Caco-2 (cell line): ENCODE measurements around the gene NHLRC4. TPM values are rescaled to one million over a fixed set of nuclear protein-coding genes. Genes with fewer than 3 reads are reported as not detected.

Experiments
- BruUV-seq: library from RNA; stranded (reverse); fragments of 400-500 nt; replicated peaks from 2 replicates; lab custom pipeline; 2021; lab: Mats Ljungman, UMichigan
- CTCF ChIA-PET: fragments of 300-600 bp; sonication (Branson Sonifier 250); formaldehyde crosslinking; loops from one replicate; lab custom pipeline; 2022; ENCODE audit warnings: antibody characterized with exemption; lab: Charles Lee
- POLR2A ChIA-PET: fragments of 300-600 bp; sonication (Branson Sonifier 250); formaldehyde crosslinking; loops from one replicate; lab custom pipeline; 2022; ENCODE audit warnings: antibody characterized with exemption; lab: Charles Lee
- DNase-seq, 2 experiments: peaks; one replicate each; pipeline versions ENCODE4 v3.0.0 to v3.0.0-alpha.2; 2020 to 2022
- H3K27me3 ChIP-seq: replicated peaks from 2 replicates; pipeline ENCODE4 v1.6.0; 2011; ENCODE audit warnings: low read length; ENCODE audit not compliant: control insufficient read depth, insufficient read depth
- H3K36me3 ChIP-seq: 2 replicates; pipeline ENCODE4 v1.5.1; 2011; ENCODE audit warnings: low read length; ENCODE audit not compliant: control insufficient read depth, insufficient read depth
- H3K4me1 ChIP-seq: fragments of 250-450 bp; sonication (Bioruptor Pico); 2 replicates; pipeline ENCODE4 v1.5.1; 2020; ENCODE audit warnings: mild to moderate bottlenecking
- H3K4me3 ChIP-seq: 2 replicates; pipeline ENCODE4 v1.5.1; 2011; ENCODE audit warnings: low read depth, mild to moderate bottlenecking, control low read depth, low read length
- H3K9me3 ChIP-seq: fragments of 250-450 bp; sonication (Bioruptor Pico); 2 replicates; pipeline ENCODE4 v1.5.1; 2020; ENCODE audit warnings: mild to moderate bottlenecking, moderate library complexity
- H3K27ac Mint-ChIP-seq: one replicate; pipeline ENCODE4 v1.8.0; 2022; ENCODE audit warnings: mixed read lengths; ENCODE audit not compliant: unreplicated experiment
- H3K27me3 Mint-ChIP-seq: one replicate; pipeline ENCODE4 v1.8.0; 2022; ENCODE audit warnings: mixed read lengths; ENCODE audit not compliant: insufficient read depth, unreplicated experiment
- H3K36me3 Mint-ChIP-seq: one replicate; pipeline ENCODE4 v1.8.0; 2022; ENCODE audit warnings: mild to moderate bottlenecking, mixed read lengths; ENCODE audit not compliant: insufficient read depth, unreplicated experiment
- H3K4me1 Mint-ChIP-seq: one replicate; pipeline ENCODE4 v1.8.0; 2022; ENCODE audit warnings: low read depth, mixed read lengths; ENCODE audit not compliant: unreplicated experiment
- H3K4me3 Mint-ChIP-seq: one replicate; pipeline ENCODE4 v1.8.0; 2022; ENCODE audit warnings: mild to moderate bottlenecking, moderate library complexity, mixed read lengths; ENCODE audit not compliant: unreplicated experiment
- H3K9me3 Mint-ChIP-seq: one replicate; pipeline ENCODE4 v1.8.0; 2022; ENCODE audit warnings: mixed read lengths; ENCODE audit not compliant: unreplicated experiment
- intact Hi-C: fragments of 100-400 bp; cut with micrococcal nuclease; formaldehyde crosslinking; loops from one replicate; pipeline ENCODE4 v1.10.0; 2022; ENCODE audit not compliant: unreplicated experiment
- total RNA-seq: library from RNA; stranded (reverse); gene quantifications from 2 replicates; pipeline ENCODE4 v1.2.3, GENCODE V29; 2022
- TF ChIP-seq, protein P1 (sequence below), 2 experiments: fragments of 200-600 bp in 1 of 2; IDR thresholded peaks; 1 replicate in 1 of 2; 2 replicates in 1 of 2; pipeline versions ENCODE4 v1.5.1 to v1.8.0; 2011 to 2022; ENCODE audit warnings: antibody characterized with exemption in 1 of 2, control low read depth in 1 of 2, inconsistent platforms in 1 of 2, low read depth in 1 of 2, low read length in 1 of 2, mild to moderate bottlenecking in 1 of 2, moderate library complexity in 1 of 2; ENCODE audit not compliant: insufficient read depth in 1 of 2, severe bottlenecking in 1 of 2, unreplicated experiment in 1 of 2

Gene NHLRC4
- total RNA-seq, 1 experiment from 2014 or later, result not detected

DNA sequence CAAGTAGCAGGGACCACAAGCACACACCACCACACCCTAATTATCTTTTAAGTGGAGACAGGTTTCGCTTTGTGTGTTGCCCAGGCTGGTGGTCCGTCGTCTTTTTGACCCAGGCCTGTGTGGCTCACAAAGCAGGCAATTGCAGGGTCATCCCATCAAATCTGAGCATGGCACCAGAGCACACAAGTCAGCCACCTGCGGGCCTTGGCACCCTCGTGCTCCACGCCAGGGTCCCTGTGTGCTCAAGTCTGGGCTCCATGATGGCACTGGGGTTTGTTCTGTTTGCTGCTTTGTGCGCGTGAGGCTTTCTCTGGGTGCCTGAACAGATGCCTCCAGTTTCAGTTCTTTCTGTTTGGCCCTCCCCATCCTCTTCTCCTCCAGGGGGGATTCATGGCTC is 41.7 kb upstream of the NHLRC4 start:
- Histone ChIP-seq H3K4me1 (peaks cover 9% of the 10 kb centered on the region), H3K9me3 (no peaks in the 10 kb centered on the region), H3K36me3 (0 out of 2 replicates have a peak, but pooled peaks cover 1% of the 10 kb centered on the region), H3K4me3 (no peak overlapping the region), H3K27me3 (no peaks in the 10 kb centered on the region)
- no peak overlapping the region for H3K27ac Mint-ChIP-seq
- peak overlapping the region; percentile 72 for H3K4me3 Mint-ChIP-seq
- no peak for DNase-seq
- H3K9me3 Mint-ChIP-seq, result no peaks in the 10 kb centered on the region
- ChIA-PET CTCF (no interaction called here), POLR2A (no interaction called here)
- H3K27me3 Mint-ChIP-seq, result no peaks in the 10 kb centered on the region
- no TSS peak for BruUV-seq
- H3K36me3 Mint-ChIP-seq, result peaks cover 36% of the 10 kb centered on the region
- intact Hi-C loops, result loop anchor here (5.0 kb wide), 1 partner anchor 62 kb away; no protein-coding TSS in a partner anchor
- TF ChIP-seq, protein P1, sequence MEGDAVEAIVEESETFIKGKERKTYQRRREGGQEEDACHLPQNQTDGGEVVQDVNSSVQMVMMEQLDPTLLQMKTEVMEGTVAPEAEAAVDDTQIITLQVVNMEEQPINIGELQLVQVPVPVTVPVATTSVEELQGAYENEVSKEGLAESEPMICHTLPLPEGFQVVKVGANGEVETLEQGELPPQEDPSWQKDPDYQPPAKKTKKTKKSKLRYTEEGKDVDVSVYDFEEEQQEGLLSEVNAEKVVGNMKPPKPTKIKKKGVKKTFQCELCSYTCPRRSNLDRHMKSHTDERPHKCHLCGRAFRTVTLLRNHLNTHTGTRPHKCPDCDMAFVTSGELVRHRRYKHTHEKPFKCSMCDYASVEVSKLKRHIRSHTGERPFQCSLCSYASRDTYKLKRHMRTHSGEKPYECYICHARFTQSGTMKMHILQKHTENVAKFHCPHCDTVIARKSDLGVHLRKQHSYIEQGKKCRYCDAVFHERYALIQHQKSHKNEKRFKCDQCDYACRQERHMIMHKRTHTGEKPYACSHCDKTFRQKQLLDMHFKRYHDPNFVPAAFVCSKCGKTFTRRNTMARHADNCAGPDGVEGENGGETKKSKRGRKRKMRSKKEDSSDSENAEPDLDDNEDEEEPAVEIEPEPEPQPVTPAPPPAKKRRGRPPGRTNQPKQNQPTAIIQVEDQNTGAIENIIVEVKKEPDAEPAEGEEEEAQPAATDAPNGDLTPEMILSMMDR (IDR thresholded peaks at IDR 0.05; ENCODE audit: insufficient read depth in 1 of 2, low read depth in 1 of 2, low read length in 1 of 2, severe bottlenecking in 1 of 2, unreplicated experiment in 1 of 2), result no peak
- no peaks in the 10 kb centered on the region for H3K4me1 Mint-ChIP-seq

DNA sequence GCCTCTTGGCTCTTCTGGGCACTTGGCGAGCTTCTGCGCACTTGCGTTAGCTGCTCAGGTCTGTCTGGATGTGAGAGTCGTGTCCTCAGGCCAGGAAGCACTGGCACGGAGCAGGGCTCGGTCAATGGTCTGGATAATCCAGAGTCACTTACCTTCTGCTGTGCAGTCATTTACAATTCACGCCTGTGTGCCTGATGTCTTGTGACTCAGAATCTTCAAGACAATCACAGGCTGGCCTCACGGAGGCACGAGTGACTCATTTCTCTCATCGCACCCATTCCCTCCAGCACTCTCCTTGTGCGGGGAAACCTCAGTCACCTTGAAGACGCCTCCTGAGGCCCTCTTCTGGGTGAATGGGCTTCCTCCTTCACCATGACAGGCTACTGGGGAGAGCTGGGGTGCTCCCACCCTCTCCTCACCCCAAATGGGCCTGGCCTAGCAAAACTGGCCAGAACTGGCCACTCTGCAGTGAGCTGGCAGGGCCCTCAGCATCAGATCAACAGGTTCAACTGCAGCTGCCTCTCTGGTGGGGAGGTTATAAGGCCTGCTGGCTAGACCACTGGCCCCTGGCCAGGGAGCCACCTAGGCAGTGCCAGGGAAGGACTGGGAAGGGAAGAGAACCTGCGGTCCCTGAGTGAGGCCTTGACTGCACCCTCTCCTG is 41.2 kb upstream of the NHLRC4 start:
- intact Hi-C loops, result loop anchor here (5.0 kb wide), 1 partner anchor 62 kb away; no protein-coding TSS in a partner anchor
- POLR2A ChIA-PET, result interaction anchor here (1.8 kb wide), 1 partner anchor 124 kb away, joined by 4 read pairs; the partner anchor contains the start of gene DECR2

More for the DNA sequence above, 41.2 kb upstream of the NHLRC4 start:
- no peak overlapping the region for H3K27ac Mint-ChIP-seq
- H3K4me3 Mint-ChIP-seq, result peak overlapping the region; percentile 72
- H3K4me1 ChIP-seq, result peaks cover 9% of the 10 kb centered on the region
- H3K9me3 Mint-ChIP-seq, result no peaks in the 10 kb centered on the region
- peak overlapping the region; percentile 76 for H3K4me3 ChIP-seq
- no peaks in the 10 kb centered on the region for H3K4me1 Mint-ChIP-seq
- H3K9me3 ChIP-seq, result no peaks in the 10 kb centered on the region
- H3K36me3 ChIP-seq, result 0 out of 2 replicates have a peak, but pooled peaks cover 1% of the 10 kb centered on the region
- H3K27me3 ChIP-seq, result no peaks in the 10 kb centered on the region
- peaks cover 33% of the 10 kb centered on the region for H3K36me3 Mint-ChIP-seq
- DNase-seq, result no peak
- CTCF ChIA-PET, result interaction anchor here (1.5 kb wide), 1 partner anchor 30 kb away, joined by 3 read pairs; no protein-coding TSS in a partner anchor
- H3K27me3 Mint-ChIP-seq, result no peaks in the 10 kb centered on the region
- TF ChIP-seq, protein P1 (IDR thresholded peaks at IDR 0.05; ENCODE audit: insufficient read depth in 1 of 2, low read depth in 1 of 2, low read length in 1 of 2, severe bottlenecking in 1 of 2, unreplicated experiment in 1 of 2), result no peak
- BruUV-seq, result no TSS peak
